K562 (cell line): ENCODE results near the gene HOXB5. TPM values are rescaled to one million over a fixed set of nuclear protein-coding genes. Genes with fewer than 3 reads are reported as not detected.

ENCODE experiments used
- HNRNPLL ChIP-seq: fragments of 200-400 bp; formaldehyde crosslinking; IDR thresholded peaks from 2 replicates; pipeline ENCODE4 v1.6.1; 2017; ENCODE audit warnings: low read length, low read depth, mild to moderate bottlenecking; ENCODE audit not compliant: poor library complexity, severe bottlenecking
- NONO ChIP-seq, 2 experiments: fragments of 200-400 bp in 1 of 2; fragments of 450-650 bp in 1 of 2; formaldehyde crosslinking in 1 of 2; IDR thresholded peaks; 2 replicates each; pipeline ENCODE4 v1.6.1; 2017; ENCODE audit warnings: low read depth in 2 of 2, mild to moderate bottlenecking in 2 of 2, moderate library complexity in 2 of 2, low read length in 1 of 2
- polyA plus RNA-seq, 8 experiments: library from polyadenylated mRNA; depleted of rRNA in 4 of 8; stranded (reverse) in 5 of 8; unstranded in 3 of 8; fragments of >200 nt; fragmentation: Nextera tagmentation in 2 of 8; fragmentation: Illumina TruSeq in 1 of 8; extraction: Ambion mirVana in 2 of 8; extraction: Trizol in 1 of 8; gene quantifications; 2 replicates each; pipeline versions ENCODE4 v1.2.1 to v1.2.3, GENCODE V29; 2011 to 2014; ENCODE audit warnings: inconsistent platforms in 1 of 8, missing spikeins in 1 of 8
- total RNA-seq, 7 experiments: library from RNA; depleted of rRNA in 6 of 7; stranded (reverse); fragments of >200 nt in 6 of 7; fragmentation: Illumina TruSeq in 2 of 7; extraction: Trizol in 2 of 7; gene quantifications; 2 replicates each; pipeline versions ENCODE4 v1.2.1 to v1.2.3, GENCODE V29; 2011 to 2021; ENCODE audit warnings: low replicate concordance in 1 of 7
- TF ChIP-seq, protein P1 (sequence below), 2 experiments: fragments of 450-650 bp; IDR thresholded peaks; 2 replicates each; pipeline ENCODE4 v1.6.1; 2016; ENCODE audit warnings: mild to moderate bottlenecking in 2 of 2, borderline replicate concordance in 1 of 2, low read depth in 1 of 2, moderate library complexity in 1 of 2
- TF ChIP-seq, protein P2 (sequence below): fragments of 200-600 bp; sonication (generic); IDR thresholded peaks from one replicate; pipeline ENCODE4 v1.6.1; 2012; ENCODE audit warnings: mild to moderate bottlenecking, low read depth, low read length, inconsistent platforms

HOXB5 gene
- total and polyA plus RNA-seq, 9 of the 15 experiments (the other 6 are each of a cell fraction or from before 2014, with no cell fraction given), result 0.24 to 2.7 (median 0.65) TPM

DNA sequence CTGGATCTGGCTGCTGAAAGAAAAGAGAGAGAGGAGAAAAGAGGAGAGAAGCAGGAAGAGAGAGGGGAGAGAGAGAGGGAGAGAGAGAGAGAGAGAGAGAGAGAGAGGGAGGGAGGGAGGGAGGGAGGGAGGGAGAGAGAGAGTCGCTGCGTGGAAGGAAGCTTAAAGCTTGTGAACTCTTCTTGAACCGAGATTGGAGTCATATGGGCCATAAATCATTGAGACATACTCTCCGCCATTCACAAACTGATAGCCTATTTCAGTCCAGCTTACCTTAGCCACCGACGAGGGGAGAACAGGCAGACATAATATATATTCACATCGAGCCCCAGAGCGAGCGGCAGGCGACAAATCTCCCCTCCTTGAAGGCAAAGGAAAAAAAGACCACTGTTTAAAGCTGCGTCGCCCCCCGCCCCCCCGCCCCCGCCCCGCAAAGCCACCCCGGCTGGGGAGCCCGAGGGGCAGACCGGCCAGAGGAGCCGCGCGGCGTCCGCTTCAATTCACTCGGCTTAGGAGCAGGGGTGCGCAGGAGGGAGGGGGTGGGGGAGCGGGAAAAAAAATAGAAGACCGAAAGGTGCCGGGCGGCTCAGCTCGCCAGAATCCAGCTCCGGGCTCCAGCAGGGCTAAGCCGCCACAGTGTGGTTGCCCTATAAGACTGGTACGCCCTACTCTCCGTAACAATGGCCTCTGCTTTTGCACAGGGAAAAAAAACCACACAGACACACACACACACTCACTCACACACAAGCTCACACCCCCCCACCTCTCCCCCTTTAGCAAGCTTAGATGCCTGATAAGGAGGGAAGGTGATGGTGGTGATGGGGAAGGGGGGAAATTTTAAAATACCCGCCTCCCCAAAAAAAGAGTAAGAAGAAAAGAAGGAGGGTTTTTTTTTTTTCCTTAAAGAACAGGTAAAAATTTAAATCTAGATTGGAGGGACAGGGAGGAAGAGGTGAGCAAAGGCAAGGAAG, 38.0 kb downstream of the HOXB5 start (continued):
- TF ChIP-seq, protein P1, sequence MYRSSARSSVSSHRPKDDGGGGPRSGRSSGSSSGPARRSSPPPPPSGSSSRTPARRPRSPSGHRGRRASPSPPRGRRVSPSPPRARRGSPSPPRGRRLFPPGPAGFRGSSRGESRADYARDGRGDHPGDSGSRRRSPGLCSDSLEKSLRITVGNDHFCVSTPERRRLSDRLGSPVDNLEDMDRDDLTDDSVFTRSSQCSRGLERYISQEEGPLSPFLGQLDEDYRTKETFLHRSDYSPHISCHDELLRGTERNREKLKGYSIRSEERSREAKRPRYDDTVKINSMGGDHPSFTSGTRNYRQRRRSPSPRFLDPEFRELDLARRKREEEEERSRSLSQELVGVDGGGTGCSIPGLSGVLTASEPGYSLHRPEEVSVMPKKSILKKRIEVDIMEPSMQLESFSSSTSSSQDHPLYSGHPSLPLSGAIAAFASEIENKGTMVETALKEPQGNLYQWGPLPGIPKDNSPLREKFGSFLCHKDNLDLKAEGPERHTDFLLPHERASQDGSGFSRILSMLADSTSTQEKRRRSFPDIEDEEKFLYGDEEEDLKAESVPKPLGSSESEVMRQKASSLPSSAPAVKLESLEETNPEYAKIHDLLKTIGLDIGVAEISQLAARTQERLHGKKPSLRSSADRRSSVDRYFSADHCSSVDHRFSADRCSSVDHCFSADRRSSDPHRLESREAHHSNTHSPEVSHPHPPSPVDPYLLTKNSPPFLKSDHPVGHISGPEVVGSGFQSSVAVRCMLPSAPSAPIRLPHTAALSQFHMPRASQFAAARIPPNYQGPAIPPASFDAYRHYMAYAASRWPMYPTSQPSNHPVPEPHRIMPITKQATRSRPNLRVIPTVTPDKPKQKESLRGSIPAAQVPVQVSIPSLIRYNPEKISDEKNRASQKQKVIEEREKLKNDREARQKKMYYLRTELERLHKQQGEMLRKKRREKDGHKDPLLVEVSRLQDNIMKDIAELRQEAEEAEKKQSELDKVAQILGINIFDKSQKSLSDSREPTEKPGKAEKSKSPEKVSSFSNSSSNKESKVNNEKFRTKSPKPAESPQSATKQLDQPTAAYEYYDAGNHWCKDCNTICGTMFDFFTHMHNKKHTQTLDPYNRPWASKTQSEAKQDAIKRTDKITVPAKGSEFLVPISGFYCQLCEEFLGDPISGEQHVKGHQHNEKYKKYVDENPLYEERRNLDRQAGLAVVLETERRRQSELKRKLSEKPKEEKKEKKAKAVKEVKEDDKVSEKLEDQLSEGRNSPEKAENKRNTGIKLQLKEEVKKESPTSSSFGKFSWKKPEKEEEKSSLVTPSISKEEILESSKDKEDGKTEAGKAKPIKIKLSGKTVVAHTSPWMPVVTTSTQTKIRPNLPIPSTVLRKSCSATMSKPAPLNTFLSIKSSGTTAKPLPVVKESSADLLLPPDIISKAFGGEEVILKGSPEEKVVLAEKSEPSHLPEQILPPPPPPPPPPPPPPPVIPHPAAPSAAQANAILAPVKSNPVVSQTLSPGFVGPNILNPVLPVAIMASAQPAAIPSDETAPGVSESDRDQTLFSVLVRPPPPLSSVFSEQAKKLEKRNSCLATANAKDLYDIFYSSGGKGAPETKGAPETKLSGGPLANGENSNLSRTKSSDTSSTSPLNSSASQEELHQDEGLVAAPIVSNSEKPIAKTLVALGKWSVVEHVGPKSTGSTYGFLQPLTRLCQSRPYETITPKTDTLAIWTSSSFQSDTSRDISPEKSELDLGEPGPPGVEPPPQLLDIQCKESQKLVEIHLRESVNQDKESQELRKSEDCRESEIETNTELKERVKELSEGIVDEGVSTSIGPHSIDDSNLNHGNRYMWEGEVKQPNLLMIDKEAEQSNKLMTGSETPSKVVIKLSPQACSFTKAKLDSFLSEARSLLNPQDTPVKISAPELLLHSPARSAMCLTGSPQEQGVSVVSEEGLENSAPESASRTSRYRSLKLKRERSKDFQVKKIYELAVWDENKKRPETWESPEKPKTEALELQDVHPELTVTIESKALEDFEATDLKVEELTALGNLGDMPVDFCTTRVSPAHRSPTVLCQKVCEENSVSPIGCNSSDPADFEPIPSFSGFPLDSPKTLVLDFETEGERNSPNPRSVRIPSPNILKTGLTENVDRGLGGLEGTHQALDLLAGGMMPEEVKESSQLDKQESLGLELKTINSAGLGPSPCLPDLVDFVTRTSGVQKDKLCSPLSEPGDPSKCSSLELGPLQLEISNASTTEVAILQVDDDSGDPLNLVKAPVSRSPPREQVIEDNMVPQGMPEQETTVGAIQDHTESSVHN (IDR thresholded peaks at IDR 0.05; ENCODE audit: borderline replicate concordance in 1 of 2, low read depth in 1 of 2), result peak in 1 of 2 experiments; percentile 51; a peak in 1 of 4 replicates
- no peak for TF ChIP-seq NONO (IDR thresholded peaks at IDR 0.05; ENCODE audit: low read depth in 2 of 2, low read length in 1 of 2)
- TF ChIP-seq, protein P2, sequence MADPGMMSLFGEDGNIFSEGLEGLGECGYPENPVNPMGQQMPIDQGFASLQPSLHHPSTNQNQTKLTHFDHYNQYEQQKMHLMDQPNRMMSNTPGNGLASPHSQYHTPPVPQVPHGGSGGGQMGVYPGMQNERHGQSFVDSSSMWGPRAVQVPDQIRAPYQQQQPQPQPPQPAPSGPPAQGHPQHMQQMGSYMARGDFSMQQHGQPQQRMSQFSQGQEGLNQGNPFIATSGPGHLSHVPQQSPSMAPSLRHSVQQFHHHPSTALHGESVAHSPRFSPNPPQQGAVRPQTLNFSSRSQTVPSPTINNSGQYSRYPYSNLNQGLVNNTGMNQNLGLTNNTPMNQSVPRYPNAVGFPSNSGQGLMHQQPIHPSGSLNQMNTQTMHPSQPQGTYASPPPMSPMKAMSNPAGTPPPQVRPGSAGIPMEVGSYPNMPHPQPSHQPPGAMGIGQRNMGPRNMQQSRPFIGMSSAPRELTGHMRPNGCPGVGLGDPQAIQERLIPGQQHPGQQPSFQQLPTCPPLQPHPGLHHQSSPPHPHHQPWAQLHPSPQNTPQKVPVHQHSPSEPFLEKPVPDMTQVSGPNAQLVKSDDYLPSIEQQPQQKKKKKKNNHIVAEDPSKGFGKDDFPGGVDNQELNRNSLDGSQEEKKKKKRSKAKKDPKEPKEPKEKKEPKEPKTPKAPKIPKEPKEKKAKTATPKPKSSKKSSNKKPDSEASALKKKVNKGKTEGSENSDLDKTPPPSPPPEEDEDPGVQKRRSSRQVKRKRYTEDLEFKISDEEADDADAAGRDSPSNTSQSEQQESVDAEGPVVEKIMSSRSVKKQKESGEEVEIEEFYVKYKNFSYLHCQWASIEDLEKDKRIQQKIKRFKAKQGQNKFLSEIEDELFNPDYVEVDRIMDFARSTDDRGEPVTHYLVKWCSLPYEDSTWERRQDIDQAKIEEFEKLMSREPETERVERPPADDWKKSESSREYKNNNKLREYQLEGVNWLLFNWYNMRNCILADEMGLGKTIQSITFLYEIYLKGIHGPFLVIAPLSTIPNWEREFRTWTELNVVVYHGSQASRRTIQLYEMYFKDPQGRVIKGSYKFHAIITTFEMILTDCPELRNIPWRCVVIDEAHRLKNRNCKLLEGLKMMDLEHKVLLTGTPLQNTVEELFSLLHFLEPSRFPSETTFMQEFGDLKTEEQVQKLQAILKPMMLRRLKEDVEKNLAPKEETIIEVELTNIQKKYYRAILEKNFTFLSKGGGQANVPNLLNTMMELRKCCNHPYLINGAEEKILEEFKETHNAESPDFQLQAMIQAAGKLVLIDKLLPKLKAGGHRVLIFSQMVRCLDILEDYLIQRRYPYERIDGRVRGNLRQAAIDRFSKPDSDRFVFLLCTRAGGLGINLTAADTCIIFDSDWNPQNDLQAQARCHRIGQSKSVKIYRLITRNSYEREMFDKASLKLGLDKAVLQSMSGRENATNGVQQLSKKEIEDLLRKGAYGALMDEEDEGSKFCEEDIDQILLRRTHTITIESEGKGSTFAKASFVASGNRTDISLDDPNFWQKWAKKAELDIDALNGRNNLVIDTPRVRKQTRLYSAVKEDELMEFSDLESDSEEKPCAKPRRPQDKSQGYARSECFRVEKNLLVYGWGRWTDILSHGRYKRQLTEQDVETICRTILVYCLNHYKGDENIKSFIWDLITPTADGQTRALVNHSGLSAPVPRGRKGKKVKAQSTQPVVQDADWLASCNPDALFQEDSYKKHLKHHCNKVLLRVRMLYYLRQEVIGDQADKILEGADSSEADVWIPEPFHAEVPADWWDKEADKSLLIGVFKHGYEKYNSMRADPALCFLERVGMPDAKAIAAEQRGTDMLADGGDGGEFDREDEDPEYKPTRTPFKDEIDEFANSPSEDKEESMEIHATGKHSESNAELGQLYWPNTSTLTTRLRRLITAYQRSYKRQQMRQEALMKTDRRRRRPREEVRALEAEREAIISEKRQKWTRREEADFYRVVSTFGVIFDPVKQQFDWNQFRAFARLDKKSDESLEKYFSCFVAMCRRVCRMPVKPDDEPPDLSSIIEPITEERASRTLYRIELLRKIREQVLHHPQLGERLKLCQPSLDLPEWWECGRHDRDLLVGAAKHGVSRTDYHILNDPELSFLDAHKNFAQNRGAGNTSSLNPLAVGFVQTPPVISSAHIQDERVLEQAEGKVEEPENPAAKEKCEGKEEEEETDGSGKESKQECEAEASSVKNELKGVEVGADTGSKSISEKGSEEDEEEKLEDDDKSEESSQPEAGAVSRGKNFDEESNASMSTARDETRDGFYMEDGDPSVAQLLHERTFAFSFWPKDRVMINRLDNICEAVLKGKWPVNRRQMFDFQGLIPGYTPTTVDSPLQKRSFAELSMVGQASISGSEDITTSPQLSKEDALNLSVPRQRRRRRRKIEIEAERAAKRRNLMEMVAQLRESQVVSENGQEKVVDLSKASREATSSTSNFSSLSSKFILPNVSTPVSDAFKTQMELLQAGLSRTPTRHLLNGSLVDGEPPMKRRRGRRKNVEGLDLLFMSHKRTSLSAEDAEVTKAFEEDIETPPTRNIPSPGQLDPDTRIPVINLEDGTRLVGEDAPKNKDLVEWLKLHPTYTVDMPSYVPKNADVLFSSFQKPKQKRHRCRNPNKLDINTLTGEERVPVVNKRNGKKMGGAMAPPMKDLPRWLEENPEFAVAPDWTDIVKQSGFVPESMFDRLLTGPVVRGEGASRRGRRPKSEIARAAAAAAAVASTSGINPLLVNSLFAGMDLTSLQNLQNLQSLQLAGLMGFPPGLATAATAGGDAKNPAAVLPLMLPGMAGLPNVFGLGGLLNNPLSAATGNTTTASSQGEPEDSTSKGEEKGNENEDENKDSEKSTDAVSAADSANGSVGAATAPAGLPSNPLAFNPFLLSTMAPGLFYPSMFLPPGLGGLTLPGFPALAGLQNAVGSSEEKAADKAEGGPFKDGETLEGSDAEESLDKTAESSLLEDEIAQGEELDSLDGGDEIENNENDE, result no peak
- no peak for TF ChIP-seq HNRNPLL
